AG08395 (cell line): Measurements from ENCODE around the gene CNOT1.

ENCODE experiments used
- DNase-seq: peaks from one replicate; pipeline ENCODE4 v3.0.0; 2012; ENCODE audit warnings: mixed read lengths, low spot score

Gene CNOT1

DNA sequence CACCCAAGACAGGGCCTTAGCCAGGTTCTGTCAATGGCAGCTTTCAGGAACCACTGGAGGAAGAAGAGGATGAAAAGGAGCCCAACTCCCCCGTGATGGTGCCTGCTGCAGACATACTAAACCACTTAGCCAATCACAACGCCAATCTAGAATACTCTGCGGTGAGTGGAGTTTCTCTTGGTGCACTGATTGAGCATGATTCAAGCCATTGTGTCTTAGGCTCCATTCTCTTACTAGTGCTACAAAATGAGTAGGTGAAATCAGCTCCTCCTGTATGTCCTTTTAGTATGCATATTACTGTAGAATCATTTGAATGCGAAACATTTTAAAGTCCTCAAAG is 112.9 kb downstream of the CNOT1 start:
- DNase-seq: no peak

DNA sequence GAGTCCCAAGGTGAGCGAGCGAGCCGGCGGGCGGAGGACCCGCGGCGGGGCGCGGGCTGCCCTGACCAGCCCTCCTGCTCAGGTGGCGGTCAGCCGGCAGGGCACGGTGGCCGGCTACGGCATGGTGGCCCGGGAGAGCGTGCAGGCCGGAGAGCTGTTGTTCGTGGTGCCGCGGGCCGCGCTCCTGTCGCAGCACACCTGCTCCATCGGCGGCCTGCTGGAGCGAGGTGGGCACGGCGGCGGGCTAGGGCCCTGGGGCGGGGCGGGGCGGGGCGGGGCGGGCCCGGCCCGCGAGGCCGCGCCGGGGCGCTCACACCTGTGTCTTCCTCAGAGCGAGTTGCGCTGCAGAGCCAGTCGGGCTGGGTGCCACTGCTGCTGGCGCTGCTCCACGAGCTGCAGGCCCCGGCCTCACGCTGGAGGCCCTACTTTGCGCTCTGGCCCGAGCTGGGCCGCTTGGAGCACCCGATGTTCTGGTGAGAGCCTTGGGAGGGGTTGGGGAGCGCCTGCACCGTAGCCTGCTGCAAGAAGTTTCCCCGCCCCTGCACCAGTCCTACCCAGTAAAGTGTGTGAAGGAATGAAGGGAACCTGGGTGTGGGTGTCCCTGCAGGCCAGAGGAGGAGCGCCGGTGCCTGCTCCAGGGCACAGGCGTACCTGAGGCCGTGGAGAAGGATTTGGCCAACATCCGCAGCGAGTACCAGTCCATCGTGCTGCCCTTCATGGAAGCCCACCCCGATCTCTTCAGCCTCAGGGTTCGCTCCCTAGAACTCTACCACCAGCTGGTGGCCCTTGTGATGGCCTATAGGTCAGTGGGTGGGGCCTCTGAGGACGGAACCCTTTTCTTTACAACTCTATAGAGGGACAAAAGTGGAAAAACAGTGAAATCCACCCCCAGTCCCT is 113.5 kb downstream of the CNOT1 start:
- DNase-seq: no peak

DNA sequence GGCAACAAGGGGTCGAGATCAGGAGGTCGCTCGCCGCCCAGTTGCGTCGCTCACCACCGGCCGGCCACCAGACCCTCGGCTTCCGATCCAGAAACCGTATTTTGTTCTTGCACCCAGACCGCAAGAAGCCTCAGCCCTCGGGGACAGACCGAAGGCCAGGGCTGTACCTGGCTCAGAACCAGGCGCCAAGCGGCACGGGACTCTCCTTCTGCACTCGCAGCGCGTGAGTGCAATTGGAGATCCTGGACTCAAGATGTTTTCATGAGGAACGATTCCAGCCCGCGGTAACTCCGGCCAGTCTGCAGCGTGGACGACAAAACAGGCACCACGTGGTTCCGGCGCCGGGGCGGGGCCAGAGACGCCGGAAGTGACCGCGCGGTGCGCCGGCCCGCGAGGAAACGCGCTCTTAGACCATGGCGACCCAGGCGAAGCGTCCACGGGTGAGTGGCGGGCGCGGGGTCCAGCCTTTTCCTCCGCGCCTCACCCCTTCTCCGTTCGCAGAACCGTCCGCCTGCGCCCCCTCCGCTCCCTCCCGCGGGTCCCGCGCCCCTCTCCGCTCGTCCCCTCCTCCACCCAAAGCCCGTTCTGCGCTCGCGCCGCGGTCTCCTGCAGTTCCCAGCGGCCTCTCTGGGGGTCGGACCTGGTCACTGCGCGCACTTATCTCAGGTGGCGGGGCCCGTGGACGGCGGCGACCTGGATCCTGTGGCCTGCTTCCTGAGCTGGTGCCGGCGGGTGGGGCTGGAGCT is 114.3 kb downstream of the CNOT1 start, which contains the start of gene SETD6:
Gene SETD6 (plus strand): TSS at position 393 of the 746 bp plus-strand sequence. CDS start 21 bp downstream, at position 414.
- peak; percentile 90 for DNase-seq

DNA sequence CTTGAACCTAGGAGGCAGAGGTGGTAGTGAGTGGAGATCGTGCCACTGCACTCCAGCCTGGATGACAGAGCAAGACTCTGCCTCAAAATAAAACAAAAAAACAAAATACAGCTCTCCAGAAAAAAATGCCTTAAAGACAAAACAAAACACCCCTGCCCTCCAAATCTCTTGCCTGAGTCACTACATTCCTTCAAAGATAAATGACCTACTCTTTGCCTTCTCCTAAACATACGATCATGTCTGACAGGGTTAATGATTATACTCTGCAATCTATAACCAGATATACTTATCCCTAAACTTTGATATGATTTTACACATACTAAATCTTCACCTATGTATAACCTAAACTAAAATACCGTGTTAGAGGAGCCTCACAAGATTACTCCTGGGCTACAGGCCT is 115.8 kb downstream of the CNOT1 start:
- DNase-seq: no peak

DNA sequence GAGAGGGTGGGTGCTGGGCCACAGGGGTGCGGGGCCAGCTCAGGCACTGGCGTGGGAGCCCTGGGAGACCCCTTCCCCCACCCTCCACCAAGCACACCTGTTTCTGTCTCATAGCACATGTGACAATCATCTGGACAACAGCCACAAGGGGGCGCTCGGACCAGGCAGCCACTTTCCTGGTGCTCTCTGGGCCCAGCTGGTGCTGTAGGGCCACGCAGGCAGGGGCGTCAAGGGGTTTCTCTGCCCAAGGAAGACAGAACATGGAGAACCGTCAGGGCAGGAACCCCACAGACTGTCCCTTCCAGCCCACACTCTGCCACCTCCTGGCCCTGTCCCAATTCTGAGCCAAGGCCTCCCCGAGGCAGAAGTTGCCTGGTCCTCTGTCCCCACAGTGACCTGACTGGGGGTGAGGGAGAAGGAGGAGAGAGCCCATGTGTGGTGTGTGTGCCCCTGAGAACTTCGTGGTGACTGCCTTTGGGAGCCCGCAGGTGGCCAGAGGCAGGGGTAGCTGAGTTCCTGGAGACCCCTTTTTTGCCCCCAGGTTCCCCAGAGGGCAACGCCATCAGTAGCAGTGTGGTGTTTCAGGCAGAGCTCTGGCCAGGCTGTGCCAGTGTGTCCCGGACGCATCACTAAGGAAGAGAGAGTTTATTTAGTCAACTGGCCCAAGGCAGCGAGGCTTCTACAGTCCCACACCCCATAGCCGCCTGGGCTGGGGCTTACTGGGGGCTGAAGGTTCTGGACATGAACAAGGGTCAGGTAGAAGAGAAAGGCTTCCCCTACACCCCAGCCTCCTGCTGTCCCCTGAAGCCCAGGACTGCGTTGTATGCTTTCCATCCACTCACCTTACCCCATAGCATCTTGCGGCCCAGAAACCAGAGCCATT is 117.5 kb downstream of the CNOT1 start:
- DNase-seq: peak; percentile 55

DNA sequence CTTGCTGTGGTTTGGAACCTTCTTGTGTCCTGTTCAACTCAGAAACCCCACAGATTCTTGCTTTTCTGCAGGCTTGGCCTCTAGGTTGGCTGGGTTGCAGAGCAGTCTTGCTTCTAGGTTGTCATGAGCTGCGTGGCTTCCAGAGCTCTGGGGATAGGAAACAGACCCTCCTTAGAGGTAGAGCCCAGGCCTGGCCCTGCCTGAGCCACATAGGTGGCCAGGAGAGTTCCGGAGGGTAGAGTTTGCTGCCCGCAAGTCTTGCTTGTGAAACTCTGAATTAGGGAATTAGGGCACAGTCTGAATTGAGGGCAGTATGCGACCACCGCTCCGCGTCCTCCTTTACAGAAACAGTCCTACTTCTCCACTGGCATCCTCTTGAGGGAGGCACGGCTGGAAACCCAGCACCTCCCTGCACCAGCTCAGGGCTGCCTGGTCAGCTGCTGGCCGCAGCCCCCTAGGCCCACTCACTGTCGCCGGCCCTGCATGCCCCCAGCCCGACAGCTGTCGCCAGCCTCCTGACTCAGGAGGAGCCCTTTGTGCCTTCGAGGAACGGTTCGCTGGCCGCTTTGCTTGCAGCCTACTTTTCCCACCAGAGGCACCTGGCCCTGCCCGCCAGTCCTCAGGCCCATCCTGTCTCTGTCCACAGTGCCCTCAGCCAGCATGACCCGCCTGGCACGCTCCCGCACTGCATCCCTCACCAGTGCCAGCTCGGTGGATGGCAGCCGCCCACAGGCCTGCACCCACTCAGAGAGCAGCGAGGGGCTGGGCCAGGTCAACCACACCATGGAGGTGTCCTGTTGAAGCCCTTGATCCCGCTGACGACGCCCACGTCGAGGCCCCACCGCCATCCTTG is 118.6 kb downstream of the CNOT1 start:
- no peak for DNase-seq

DNA sequence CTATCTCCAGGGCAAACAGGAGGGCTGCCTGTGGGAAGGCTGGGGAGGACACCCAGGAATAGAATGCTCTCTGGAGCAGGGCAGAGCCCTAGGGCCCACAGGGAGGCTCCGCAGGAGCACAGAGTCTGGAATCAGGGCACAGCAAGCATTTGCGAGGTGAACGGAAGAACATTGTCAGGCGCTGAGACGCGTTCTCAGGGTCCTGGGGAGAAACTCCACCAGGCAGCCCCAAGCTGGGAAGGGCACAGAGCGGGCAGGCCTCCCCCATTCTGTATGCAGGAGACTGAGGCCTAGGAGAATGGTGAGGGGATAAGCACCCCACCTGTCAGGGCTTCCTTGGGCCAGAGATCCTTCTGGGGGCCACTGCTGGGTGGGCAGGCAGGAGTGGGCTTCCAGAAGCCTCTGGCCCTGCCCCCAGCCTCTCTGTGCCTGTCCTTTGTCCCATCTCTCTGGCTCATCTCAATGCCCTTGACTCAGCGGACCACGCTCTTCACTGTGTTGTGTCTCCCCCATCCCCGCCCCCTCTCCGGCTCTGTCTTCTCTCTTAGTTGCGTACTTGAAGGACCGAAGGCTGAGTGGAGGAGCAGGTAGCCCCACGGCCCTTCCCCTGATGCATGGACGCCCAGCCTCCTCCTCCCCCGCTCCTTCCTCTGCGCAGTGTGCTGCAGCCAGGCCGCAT is 119.4 kb downstream of the CNOT1 start:
- no peak for DNase-seq

DNA sequence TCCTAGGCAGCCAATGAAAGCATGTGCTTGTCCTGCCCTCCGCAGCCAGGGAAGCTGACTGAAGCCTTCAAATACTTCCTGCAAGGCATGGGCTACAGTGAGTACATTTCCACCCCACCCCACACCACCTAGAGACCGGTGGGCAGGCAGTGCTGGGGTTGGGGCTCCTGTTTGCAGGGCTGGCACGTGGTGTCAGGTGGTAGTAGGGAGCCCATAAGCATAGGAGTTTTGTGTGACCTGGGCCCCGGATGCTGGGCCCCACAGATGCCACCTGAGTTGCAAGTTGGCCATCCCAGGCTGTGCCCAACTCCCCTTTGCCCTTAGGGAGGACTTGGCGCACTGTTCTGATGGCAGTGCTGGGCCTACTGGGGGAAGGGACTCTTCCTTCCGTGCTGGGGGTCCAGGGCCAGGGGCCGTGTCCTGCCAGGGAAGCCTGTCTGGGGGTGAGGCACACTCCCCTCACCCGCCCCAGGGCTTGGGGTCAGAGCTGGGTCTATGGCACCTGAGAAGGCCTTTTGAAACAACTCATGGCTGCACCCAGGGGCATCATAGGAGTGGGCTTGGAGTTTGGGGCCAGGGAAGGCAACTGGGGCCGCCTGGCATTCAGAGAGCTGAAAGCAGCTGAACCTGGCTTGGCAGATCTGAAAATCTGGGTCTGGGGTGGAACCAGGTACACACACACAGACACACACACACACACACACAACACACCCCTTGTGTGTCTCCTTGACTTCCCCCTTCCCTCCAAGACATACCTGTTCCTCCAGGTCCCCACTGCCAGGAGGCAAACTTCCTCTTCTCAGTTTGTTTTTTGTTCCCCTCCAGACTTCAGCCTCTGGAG is 120.2 kb downstream of the CNOT1 start:
- no peak for DNase-seq

DNA sequence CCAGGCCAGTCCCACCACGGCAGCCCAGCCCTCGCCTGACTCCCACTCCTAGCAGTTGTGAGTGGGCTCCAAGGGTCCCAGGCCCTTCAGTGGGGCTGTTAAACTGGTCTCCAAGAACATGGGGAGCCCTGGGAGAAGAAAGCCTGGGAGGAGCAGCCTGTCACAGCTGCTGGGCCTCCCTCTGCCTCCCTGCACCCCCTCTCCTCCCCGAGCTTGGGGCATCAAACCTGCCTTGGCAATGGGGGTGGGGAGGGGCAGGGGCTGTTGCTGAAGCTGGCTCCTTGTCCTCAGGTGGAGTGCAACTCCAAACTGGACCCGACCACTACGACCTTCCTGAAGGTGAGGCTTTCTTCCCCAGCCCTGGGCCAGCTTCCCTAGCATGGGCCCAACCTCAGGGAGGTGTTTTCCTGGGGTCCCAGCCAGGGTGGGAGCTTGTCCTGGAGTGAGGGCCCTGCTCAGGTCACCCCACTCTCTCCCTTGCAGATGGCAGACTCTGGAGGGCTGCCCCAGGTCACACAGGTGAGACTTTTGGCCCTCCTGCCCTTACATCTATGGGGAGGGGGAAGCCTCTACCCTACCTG is 120.9 kb downstream of the CNOT1 start:
- no peak for DNase-seq

DNA sequence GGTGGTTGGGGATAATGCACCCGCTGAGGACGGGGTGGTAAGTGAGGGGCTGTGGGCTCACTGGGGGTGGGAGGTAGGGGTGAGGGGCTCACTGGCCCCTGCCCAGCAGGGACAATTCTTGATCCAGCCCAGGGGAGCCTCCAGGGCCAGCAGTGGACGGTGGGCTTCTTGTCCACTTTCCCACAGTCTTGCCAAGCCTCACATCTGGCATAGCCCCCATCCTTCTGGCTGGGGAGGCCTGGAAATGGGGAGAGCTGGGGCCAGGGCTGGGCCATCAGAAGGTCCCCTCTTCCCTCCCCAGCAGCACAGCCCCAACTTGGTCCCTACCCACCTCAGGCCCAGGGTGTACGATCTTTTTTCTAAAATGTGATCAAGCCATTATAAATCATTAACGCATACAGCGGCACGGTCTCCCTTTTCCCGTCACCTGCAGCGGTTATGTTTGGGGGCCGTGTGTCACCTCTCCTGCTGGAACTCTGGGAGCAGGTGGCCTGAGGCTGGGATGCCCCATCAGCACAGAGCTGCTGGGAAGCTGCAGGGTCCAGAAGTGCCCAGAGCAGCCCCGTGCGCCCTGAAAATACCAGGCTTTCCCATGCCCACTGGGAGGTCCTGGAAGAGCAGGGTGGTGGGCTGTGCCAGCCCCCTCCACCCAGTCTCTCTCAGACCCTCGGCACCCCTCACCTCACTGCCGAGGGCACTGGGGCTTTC is 121.5 kb downstream of the CNOT1 start:
- no peak for DNase-seq

DNA sequence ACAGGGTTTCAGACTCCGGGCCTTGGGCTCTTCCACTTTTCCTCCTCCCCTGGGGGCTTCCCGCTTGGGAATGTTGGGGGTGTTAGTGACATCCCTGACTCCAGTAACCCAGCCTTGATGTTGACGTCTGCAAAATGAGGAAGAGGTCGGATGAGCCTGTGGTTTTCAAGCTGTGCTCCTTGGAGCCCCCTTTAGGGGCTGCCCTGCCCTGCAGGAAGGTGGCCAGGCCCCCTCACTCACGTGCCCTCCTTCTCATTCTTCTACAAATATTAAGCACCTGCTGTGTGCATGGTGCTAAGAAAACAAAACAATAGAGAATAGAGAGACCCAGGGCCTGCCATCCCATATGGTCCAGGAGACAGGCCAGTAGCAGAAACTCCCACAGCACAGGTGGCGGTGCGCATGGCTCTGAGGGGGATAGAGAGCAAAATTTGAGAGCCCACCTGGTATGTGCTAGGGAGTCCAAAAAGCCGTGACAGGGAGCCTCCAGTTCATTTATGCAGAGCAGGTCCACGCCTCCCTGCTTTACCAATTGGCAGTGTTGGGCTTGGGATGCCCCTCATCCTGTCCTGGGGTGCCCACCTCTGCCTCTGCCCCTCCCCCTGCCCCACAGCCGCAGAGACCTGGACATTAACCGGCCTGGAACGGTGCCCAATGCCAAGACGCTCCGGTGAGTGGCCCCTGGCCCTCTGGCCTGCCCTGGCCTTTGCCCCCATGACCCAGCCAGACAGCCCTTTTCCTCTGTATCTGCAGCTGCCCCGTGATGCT is 122.2 kb downstream of the CNOT1 start:
- DNase-seq: no peak

DNA sequence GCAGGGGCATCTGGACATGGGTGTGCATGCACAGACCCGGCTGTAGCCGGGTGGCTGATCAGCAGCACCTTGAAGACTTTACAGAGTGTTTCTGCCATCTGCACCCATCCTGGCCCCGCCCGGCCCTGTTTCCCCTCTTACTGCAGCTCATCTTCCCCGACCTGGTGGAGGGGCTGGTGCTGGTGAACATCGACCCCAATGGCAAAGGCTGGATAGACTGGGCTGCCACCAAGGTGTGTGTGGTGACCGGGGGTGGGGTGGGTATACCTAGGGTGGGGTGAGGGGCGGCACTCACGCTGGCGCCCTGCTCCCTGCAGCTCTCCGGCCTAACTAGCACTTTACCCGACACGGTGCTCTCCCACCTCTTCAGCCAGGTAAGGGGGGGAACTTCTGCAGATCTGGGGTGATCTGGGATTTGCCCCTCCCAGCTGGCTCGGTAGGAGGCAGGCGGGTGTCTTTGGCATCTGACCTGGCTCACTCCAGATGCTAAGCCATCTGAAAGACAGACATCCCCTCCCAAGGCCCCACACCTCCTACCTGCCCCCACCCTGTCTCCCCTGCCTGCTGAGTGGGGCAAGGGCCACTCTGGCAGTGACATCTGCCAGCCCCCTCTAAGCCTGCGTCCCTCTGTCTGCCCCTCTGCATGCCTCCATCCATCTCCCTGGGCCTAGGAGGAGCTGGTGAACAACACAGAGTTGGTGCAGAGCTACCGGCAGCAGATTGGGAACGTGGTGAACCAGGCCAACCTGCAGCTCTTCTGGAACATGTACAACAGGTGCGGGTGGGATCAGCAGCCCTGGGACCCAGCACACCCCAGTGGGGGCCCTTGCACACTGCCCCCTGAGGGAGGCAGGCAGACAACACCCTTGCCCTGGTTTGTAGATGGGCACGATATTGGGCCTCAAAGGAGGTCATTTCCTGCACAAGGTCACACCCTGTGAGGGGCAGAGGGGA is 123.1 kb downstream of the CNOT1 start:
- DNase-seq: no peak

DNA sequence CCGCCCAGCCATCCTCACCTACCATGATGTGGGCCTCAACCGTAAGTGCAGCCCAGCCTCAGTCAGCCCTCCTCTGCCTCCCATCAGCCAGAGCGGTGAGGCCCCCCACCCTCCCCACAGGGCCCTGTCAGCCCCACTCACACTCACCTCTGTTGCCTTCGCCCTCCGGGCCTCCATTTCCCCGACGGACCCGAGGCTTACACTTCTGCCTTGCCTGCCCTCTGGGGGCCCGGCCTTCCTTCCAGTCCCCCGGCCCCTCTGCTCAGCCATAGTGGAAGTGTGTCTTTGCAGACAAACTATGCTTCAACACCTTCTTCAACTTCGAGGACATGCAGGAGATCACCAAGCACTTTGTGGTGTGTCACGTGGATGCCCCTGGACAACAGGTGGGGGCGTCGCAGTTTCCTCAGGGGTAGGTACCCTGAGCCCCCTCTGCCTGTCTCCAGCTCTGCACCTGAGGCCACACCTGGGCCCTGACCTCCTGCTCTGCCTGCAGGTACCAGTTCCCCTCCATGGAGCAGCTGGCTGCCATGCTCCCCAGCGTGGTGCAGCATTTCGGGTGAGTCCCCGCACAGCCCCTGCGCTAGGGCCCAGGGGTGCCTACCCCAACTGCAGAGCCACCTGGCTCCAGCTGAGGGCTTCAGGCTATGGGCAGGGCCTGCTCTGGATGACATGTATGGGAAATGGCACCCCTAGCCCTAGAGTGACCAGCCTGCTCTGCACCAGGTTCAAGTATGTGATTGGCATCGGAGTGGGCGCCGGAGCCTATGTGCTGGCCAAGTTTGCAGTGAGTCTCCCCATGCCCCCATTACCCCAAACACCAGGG is 125.5 kb downstream of the CNOT1 start:
- no peak for DNase-seq

DNA sequence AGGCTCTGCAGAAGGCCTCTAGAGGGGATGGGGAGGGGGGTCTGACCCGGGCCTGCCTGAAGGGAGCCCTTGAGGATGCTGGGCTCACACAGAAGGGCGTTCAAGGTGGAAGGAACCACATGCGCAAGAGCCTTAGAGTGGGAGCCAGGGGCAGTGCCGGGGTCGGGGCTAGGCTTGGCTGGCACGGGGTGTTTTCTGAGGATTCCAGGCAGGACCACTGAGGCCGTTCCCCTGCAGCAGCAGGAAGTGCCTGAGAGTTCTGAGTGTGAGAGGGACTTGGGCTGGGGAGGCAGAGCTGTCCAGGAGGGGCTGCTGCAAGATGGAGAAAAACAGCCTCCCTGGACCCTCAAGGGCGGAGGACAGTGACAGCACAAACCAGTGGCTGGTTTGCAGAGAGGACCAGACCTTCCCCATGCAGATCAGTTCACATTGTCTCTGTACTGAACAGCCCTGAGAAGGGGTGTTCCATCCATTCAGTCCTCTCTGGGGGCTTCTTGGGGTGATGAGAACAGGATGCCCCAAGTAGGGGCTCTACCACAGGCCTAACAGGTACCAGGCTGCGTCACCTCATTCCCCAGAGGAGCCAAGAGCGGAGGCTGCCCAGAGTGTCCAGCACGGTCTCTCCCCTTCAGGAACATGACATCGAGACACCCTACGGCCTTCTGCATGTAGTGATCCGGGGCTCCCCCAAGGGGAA is 126.3 kb downstream of the CNOT1 start:
- DNase-seq: no peak

DNA sequence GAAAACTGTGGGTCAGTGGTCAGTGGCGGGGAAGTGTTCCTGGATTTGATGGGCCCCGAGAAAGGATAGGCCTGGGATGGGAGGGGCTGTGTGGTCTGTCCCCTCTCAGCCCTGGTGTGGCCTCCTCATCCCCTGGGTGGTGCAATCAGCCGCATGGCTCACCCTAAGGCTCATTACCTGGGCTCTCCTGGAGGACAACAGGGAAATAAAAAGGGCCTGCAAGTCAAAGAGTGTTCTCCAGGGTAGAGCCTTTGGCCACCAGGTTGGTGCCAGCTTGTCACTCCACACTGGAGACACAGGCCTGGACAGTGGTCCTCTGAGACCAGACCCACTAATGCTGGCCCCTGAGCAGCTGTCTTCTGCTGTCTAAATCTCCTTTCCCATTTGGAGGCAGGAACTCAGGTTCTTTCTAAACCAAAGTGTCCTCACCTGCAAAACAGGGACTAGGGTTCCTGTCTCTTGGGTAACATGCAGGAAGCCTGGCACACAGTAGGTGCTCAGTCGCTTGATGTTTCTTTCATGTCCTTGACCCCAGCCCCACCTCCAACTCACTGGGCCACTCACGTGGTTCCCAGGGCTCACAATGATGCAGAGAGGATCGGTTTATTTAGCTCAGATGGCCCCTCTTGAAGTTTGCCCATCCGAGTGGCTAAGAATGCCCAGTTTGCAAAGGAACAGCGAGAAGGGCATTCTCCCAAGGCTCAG is 127.3 kb downstream of the CNOT1 start:
- no peak for DNase-seq
